DND-41 (cell line): ENCODE results near the gene MS4A14.

ENCODE experiments used
- EZH2 ChIP-seq: IDR thresholded peaks from 3 replicates; pipeline ENCODE4 v1.6.1; 2012; ENCODE audit warnings: borderline replicate concordance, low read depth, mild to moderate bottlenecking, moderate library complexity, low read length, inconsistent platforms; ENCODE audit not compliant: severe bottlenecking
- TF ChIP-seq, protein P1 (sequence below): IDR thresholded peaks from 2 replicates; pipeline ENCODE4 v1.5.1; 2012; ENCODE audit warnings: borderline replicate concordance, low read length, moderate library complexity, mild to moderate bottlenecking; ENCODE audit not compliant: poor library complexity, severe bottlenecking; ENCODE audit errors: extremely low read depth

DNA sequence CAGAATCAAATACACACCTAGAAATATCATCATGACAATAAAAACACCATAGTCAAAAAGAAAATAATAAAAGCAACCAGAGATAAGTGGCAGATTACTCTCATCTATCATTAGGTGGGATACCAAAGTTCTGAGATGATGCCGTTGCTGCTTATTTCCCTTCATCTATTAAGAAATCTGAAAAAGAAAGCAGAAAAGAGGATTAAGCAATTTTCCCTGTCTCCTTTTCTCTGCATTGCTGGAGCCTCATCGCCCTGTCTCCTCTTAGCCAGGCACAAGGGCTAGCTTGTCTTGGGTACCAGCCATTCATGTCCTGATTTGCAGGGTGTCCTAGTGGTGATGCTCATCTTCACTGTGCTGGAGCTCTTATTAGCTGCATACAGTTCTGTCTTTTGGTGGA lies 3.9 kb upstream of the MS4A14 start:
- TF ChIP-seq, protein P1, sequence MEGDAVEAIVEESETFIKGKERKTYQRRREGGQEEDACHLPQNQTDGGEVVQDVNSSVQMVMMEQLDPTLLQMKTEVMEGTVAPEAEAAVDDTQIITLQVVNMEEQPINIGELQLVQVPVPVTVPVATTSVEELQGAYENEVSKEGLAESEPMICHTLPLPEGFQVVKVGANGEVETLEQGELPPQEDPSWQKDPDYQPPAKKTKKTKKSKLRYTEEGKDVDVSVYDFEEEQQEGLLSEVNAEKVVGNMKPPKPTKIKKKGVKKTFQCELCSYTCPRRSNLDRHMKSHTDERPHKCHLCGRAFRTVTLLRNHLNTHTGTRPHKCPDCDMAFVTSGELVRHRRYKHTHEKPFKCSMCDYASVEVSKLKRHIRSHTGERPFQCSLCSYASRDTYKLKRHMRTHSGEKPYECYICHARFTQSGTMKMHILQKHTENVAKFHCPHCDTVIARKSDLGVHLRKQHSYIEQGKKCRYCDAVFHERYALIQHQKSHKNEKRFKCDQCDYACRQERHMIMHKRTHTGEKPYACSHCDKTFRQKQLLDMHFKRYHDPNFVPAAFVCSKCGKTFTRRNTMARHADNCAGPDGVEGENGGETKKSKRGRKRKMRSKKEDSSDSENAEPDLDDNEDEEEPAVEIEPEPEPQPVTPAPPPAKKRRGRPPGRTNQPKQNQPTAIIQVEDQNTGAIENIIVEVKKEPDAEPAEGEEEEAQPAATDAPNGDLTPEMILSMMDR = no peak
- TF ChIP-seq EZH2 = no peak
